ENCODE results near the gene HOXA6.

DNA sequence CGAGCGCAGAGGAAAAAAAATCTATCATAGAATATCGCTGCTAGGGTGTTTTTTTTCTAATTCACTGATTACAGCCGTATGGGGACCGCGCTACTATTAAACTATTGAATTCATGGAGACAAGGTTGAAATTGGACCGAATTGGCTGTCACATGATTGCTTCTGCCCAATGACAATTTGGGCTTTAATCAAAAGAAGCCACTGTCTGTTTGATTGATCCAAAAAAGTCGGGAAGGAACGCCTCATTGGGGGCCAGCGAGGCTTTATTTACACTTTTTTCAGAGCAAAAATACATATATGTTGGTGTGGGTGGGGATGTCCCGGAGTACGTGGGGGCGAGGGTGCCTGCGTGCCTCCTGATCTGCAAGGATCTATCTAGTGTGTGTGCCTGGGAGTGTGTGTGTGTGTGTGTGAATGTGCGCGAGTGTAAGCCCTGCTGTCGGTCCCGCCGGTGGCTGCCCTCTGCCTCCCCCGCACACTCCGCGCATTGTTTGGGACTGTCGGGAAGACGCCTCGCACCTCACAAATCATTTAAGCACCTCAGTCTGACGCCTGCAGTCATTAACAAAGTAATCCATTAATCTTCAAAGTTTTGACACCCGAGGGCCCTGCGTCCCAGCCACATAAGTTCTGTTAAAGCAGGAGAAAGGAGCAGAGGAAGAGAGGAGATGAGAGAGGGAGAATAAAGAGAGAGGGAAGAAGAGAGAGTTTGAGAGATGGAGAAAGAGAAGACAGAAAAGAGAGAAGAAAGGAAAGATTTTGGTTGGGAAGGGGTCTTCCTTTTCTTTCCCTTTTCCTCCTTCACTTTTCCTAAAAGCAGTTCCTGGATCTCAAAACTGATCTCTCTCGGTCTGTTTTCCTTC, 44.8 kb downstream of the HOXA6 start, which contains the start of gene HOXA2:
- TF ChIP-seq JUNB (IDR thresholded peaks at IDR 0.05; ENCODE audit: unreplicated experiment) (no peak), POLR2AphosphoS5 (IDR thresholded peaks at IDR 0.05; ENCODE audit: low read depth) (no peak), EZH2phosphoT487 (IDR thresholded peaks at IDR 0.05; ENCODE audit: unreplicated experiment) (peak; percentile 82), ZNF114 (CRISPR knock-in tag; IDR thresholded peaks at IDR 0.05) (no peak), CREB1 (CRISPR knock-in tag; IDR thresholded peaks at IDR 0.05; ENCODE audit: low read depth) (no peak), ZNF331 (CRISPR knock-in tag; IDR thresholded peaks at IDR 0.05; ENCODE audit: low read depth) (no peak), EZH2 (IDR thresholded peaks at IDR 0.05; ENCODE audit: low read depth, unreplicated experiment) (peak; percentile 87), ETS1 (IDR thresholded peaks at IDR 0.05) (no peak), NANOG (IDR thresholded peaks at IDR 0.05; ENCODE audit: borderline replicate concordance) (no peak)
- TF ChIP-seq, protein P1, sequence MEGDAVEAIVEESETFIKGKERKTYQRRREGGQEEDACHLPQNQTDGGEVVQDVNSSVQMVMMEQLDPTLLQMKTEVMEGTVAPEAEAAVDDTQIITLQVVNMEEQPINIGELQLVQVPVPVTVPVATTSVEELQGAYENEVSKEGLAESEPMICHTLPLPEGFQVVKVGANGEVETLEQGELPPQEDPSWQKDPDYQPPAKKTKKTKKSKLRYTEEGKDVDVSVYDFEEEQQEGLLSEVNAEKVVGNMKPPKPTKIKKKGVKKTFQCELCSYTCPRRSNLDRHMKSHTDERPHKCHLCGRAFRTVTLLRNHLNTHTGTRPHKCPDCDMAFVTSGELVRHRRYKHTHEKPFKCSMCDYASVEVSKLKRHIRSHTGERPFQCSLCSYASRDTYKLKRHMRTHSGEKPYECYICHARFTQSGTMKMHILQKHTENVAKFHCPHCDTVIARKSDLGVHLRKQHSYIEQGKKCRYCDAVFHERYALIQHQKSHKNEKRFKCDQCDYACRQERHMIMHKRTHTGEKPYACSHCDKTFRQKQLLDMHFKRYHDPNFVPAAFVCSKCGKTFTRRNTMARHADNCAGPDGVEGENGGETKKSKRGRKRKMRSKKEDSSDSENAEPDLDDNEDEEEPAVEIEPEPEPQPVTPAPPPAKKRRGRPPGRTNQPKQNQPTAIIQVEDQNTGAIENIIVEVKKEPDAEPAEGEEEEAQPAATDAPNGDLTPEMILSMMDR (conservative IDR thresholded peaks at IDR 0.05; ENCODE audit: low read depth in 2 of 2): no peak
- TF ChIP-seq, protein P2, sequence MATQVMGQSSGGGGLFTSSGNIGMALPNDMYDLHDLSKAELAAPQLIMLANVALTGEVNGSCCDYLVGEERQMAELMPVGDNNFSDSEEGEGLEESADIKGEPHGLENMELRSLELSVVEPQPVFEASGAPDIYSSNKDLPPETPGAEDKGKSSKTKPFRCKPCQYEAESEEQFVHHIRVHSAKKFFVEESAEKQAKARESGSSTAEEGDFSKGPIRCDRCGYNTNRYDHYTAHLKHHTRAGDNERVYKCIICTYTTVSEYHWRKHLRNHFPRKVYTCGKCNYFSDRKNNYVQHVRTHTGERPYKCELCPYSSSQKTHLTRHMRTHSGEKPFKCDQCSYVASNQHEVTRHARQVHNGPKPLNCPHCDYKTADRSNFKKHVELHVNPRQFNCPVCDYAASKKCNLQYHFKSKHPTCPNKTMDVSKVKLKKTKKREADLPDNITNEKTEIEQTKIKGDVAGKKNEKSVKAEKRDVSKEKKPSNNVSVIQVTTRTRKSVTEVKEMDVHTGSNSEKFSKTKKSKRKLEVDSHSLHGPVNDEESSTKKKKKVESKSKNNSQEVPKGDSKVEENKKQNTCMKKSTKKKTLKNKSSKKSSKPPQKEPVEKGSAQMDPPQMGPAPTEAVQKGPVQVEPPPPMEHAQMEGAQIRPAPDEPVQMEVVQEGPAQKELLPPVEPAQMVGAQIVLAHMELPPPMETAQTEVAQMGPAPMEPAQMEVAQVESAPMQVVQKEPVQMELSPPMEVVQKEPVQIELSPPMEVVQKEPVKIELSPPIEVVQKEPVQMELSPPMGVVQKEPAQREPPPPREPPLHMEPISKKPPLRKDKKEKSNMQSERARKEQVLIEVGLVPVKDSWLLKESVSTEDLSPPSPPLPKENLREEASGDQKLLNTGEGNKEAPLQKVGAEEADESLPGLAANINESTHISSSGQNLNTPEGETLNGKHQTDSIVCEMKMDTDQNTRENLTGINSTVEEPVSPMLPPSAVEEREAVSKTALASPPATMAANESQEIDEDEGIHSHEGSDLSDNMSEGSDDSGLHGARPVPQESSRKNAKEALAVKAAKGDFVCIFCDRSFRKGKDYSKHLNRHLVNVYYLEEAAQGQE (IDR thresholded peaks at IDR 0.05; ENCODE audit: unreplicated experiment): no peak

All from GM23338 (cell line).